HG03378 (cell line): ENCODE measurements around the gene DNASE1L3.
"Not testable (repeated sequence)": the region's sequence is repeated elsewhere in the genome, so short reads cannot be mapped to it uniquely, and the experiment has no call there.

Experiments
- ATAC-seq: cut with Tn5 transposase; IDR thresholded peaks from one replicate; pipeline ENCODE4 v1.9.1; 2021; ENCODE audit warnings: mild to moderate bottlenecking, moderate library complexity; ENCODE audit not compliant: unreplicated experiment

Gene DNASE1L3

GRCh38 chr3:58210761-58211460, at the start of gene DNASE1L3:
DNASE1L3 (minus strand) TSS chr3:58210972; CDS start chr3:58210906, 66 bp downstream.
- ATAC-seq = no peak

GRCh38 chr3:58260261-58260731, 49.5 kb upstream of the DNASE1L3 start:
- ATAC-seq = no peak

GRCh38 chr3:58258392-58259055, 47.8 kb upstream of the DNASE1L3 start:
- ATAC-seq = no peak

GRCh38 chr3:58256511-58256910, 45.7 kb upstream of the DNASE1L3 start:
- no peak for ATAC-seq

- ATAC-seq = no peak
Measured at GRCh38 chr3:58256061-58256460, 45.3 kb upstream of the DNASE1L3 start.

- ATAC-seq = no peak
Measured at GRCh38 chr3:58254144-58254543, 43.4 kb upstream of the DNASE1L3 start.

- no peak for ATAC-seq
Measured at GRCh38 chr3:58251631-58252035, 40.9 kb upstream of the DNASE1L3 start.

GRCh38 chr3:58250093-58250707, 39.4 kb upstream of the DNASE1L3 start:
- no peak for ATAC-seq

- no peak for ATAC-seq
Measured at GRCh38 chr3:58249358-58250092, 38.8 kb upstream of the DNASE1L3 start.

GRCh38 chr3:58246148-58247047, 35.6 kb upstream of the DNASE1L3 start:
- ATAC-seq = no peak

GRCh38 chr3:58243976-58244585, 33.3 kb upstream of the DNASE1L3 start:
- no peak for ATAC-seq

- ATAC-seq = not testable (repeated sequence)
Measured at GRCh38 chr3:58242860-58243259, 32.1 kb upstream of the DNASE1L3 start.

GRCh38 chr3:58242340-58242739, 31.6 kb upstream of the DNASE1L3 start:
- no peak for ATAC-seq

GRCh38 chr3:58241306-58242044, 30.7 kb upstream of the DNASE1L3 start:
- no peak for ATAC-seq

GRCh38 chr3:58238830-58239229, 28.1 kb upstream of the DNASE1L3 start:
- no peak for ATAC-seq

GRCh38 chr3:58237941-58238681, 27.3 kb upstream of the DNASE1L3 start:
- ATAC-seq = peak; percentile 12

GRCh38 chr3:58237238-58237940, 26.6 kb upstream of the DNASE1L3 start, which contains the start of gene ABHD6:
ABHD6 (plus strand) TSS chr3:58237792; CDS start chr3:58256587, 18,795 bp downstream.
- peak; percentile 45 for ATAC-seq
